ENCODE data around the gene GAK. TPM values are rescaled to one million over a fixed set of nuclear protein-coding genes. Genes with fewer than 3 reads are reported as not detected.

GAK gene
- total and polyA plus RNA-seq, 2 of the 4 experiments (the other 2 are of a cell fraction): 45.1 to 133 TPM

- H4K20me1 ChIP-seq (ENCODE audit: insufficient read depth, low read length): peaks cover 17% of the 10 kb centered on the region
- WGBS, 2 experiments (ENCODE audit: extremely low coverage in 2 of 2, insufficient read length in 1 of 2): 93% methylated on average over 32 of the region's 42 CpGs; no CpG with 5 or more reads in 1 of the 2 experiments
- ChIA-PET CTCF (no interaction called here), POLR2A (ENCODE audit: unreplicated experiment) (no interaction called here)
- H3K9me1 ChIP-seq (ENCODE audit: insufficient read depth, low read length): peaks cover 8% of the 10 kb centered on the region
- H4K91ac ChIP-seq (ENCODE audit: insufficient read depth, low read depth, low read length): no peak overlapping the region
- no peak overlapping the region for H2AK9ac ChIP-seq (replicated peaks; ENCODE audit: low read depth, low read length, poor library complexity)
- intact Hi-C loops (cut with micrococcal nuclease): no loop called here
- H3K9me3 ChIP-seq (ENCODE audit: control insufficient read depth, insufficient read depth, low read length): no peaks in the 10 kb centered on the region
- no peak overlapping the region for H2BK5ac ChIP-seq (ENCODE audit: low read depth, low read length, poor library complexity, severe bottlenecking)
- no peak overlapping the region for H3K4me2 ChIP-seq (ENCODE audit: low read depth, low read length)
- H2BK20ac ChIP-seq (ENCODE audit: low read depth, low read length): no peak overlapping the region
- H2BK15ac ChIP-seq (ENCODE audit: low read depth, low read length): no peak overlapping the region
- H3K9ac ChIP-seq (ENCODE audit: low read depth, low read length): no peak overlapping the region
- DNase-seq (no peak), ATAC-seq (ENCODE audit: low read depth) (no peak)
- no peak overlapping the region for H2AK5ac ChIP-seq (ENCODE audit: low read depth, low read length)
- no peak overlapping the region for H4K8ac ChIP-seq (ENCODE audit: low read depth in 2 of 2, low read length in 2 of 2)
- no peaks in the 10 kb centered on the region for H3K27me3 ChIP-seq (ENCODE audit: control insufficient read depth, insufficient read depth, low read length)
- H3K18ac ChIP-seq (ENCODE audit: low read depth, low read length): no peak overlapping the region
- no peak overlapping the region for H3K4ac ChIP-seq (ENCODE audit: low read depth, low read length)
- peaks cover 71% of the 10 kb centered on the region for H3K36me3 ChIP-seq (ENCODE audit: control insufficient read depth, insufficient read depth, low read length)
- H3K56ac ChIP-seq (ENCODE audit: extremely low read depth, insufficient read depth, low read length): no peak overlapping the region
- no peak overlapping the region for H3K4me3 ChIP-seq (ENCODE audit: insufficient read depth, low read depth, low read length)
- in situ Hi-C loops (cut with MboI; ENCODE audit: low sequenced_read_pairs): no loop called here
- TF ChIP-seq USF2 (IDR thresholded peaks at IDR 0.05; ENCODE audit: low read depth, low read length) (no peak), SMC3 (IDR thresholded peaks at IDR 0.05; ENCODE audit: low read depth, low read length) (no peak), RFX5 (IDR thresholded peaks at IDR 0.05; ENCODE audit: low read depth, low read length) (no peak), CHD1 (IDR thresholded peaks at IDR 0.05; ENCODE audit: low read depth, low read length) (no peak)
- peaks cover 0 to 11% of the 10 kb centered on the region in 2 experiments; a peak in 2 of 4 replicates for H3K79me1 ChIP-seq (ENCODE audit: low read depth in 1 of 2, low read length in 2 of 2)
- H3K4me1 ChIP-seq (ENCODE audit: control insufficient read depth, insufficient read depth, low read length): no peaks in the 10 kb centered on the region
- H3K23ac ChIP-seq (ENCODE audit: low read depth, low read length): no peak overlapping the region
- H2AFZ ChIP-seq (replicated peaks; ENCODE audit: low read length, poor library complexity): no peak overlapping the region
- no peak overlapping the region for H3K27ac ChIP-seq (ENCODE audit: insufficient read depth, low read length)
- BruUV-seq (replicated peaks): no TSS peak
- H4K5ac ChIP-seq (ENCODE audit: low read depth, low read length): no peak overlapping the region
- dilution Hi-C loops (cut with HindIII; ENCODE audit: low sequenced_read_pairs, unreplicated experiment): no loop called here
- no peak overlapping the region for H2BK120ac ChIP-seq (ENCODE audit: low read depth, low read length)
- no peak overlapping the region for H3K14ac ChIP-seq (replicated peaks; ENCODE audit: low read depth, low read length)
These were observed 67.5 kb downstream of the GAK start for GRCh38 chr4:864456-865120.

All from IMR-90 (cell line).